Activated CD8-positive, alpha-beta memory T cell treated with anti-CD3 and anti-CD28 coated beads, Interleukin-2, amount 50 U/mL, for 24 hours (primary cell): ENCODE data around the gene FMNL1.
"Not testable (repeated sequence)": the region's sequence is repeated elsewhere in the genome, so short reads cannot be mapped to it uniquely, and the experiment has no call there.

ENCODE experiments used
- DNase-seq: peaks from one replicate; pipeline ENCODE4 v3.0.0-alpha.2; 2020; ENCODE audit errors: extremely low read depth

The FMNL1 gene

DNA sequence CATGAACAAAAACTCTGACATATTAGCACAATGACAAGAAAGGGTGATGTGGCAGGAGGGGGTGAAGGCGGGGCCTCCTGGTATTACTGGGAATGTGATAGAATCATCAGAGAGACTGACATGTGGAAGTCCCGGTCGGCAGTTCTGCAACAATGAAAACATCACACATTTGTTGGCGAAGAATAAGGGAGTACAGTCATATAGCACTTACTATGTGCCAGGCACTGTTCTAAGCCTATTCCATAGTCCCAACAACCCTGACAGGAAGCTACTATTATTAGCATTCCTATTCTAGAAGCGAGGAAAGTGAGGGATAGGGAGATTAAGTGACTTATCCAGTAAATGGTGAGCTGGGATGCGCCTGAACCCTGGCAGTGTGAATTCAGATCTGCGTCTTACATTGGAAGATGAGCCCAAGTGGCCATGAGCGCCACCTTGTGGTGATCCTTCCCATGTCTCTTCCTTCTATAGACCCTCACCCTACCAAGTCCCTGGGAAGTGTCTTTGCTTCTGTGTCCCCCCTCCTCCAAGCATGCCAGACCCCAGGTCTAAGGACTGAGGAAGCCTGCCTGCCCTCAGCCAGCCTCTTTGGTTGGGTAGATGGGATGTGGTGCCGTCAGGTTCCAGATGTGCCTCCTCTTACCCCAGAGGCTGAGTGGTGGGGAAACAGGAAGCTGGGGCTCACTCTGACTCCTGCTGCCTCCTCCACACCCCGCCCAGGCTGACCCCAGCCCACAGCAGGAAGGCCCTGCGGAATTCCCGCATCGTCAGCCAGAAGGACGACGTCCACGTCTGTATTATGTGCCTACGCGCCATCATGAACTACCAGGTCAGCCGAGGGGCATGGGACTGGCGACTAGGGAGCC lies 14.0 kb downstream of the FMNL1 start:
- no peak for DNase-seq

DNA sequence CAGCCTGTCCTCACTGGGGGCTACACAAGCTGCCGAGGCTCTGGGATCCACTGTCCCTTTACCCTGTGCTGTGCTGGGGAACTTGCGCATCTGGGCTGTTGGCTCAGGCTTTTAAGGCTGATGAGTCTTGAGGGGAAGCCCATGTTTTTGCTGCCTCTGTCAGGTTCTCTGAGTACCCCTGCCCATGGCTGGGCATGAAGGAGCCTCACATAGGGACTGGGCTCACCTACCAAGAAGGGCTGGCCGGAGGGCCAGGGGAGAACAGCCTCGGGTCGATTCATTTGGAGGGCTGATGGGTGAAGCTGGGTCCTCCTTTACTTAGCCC lies 14.6 kb downstream of the FMNL1 start:
- DNase-seq, result no peak

DNA sequence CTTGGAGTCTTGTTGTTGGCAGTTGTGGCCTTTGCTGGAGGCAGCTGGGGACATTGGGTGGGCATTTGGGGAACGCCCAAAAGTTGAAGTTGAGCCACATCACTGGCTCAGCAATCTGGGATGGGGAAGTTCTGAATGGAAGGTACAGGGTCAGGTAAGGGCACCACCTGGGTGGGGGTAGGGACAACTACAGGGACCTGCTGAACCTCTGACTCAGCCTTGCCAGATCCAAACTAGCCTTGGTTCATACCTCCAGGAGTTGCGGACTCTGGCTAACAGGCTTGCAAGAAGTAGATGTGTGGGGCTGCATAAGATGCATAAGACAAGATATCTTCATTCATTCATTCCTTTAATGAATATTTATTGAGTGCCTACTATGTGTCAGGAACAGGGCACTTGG lies 16.0 kb downstream of the FMNL1 start:
- no peak for DNase-seq

DNA sequence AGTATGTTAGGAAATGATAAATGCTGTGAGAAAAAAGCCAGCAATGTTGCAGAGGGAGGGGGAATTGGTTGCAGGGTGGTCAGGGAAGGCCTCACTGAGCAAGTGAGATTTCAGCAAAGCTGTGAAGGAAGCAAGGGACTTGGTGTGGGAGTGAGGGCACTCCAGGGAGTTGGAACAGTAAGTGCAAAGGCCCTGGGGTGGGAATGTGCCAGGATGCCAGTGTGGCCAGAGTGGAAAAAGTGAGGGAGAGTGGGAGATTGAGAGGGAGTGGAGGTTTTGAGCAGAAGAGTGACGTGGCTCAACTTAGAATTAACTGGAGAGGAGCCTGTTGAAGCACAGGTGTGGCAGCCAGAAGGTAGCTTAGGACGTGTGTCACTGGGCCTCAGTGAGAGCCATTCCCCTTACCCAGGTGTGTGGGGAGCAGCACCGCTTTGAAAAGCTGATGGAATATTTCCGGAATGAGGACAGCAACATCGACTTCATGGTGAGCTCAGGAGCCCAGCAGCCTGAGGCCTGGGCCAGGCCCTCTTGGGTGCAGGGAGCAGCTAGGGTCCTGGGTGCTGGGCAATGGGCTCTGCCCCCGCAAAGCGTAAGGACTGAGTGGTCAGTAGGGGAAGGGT lies 16.6 kb downstream of the FMNL1 start:
- DNase-seq, result no peak

DNA sequence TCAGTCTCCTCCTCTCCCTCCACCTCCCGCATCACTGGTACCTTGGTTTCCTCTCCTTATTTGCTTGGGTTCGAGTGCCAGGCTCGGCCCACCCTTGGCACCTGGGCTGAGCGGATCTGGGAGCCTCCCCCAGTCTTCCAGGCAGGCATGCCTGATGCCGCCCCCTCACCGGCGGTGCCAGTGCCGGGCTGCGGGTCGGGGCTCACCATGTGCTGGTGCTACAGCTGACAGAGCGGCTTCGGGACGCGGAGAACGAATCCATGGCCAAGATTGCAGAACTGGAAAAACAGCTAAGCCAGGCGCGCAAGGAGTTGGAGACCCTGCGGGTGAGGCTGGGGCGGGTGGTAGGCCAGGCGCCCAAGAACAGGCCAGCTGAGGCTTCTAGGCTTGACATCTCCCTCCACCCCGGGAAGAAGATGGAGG lies 19.2 kb downstream of the FMNL1 start:
- no peak for DNase-seq

DNA sequence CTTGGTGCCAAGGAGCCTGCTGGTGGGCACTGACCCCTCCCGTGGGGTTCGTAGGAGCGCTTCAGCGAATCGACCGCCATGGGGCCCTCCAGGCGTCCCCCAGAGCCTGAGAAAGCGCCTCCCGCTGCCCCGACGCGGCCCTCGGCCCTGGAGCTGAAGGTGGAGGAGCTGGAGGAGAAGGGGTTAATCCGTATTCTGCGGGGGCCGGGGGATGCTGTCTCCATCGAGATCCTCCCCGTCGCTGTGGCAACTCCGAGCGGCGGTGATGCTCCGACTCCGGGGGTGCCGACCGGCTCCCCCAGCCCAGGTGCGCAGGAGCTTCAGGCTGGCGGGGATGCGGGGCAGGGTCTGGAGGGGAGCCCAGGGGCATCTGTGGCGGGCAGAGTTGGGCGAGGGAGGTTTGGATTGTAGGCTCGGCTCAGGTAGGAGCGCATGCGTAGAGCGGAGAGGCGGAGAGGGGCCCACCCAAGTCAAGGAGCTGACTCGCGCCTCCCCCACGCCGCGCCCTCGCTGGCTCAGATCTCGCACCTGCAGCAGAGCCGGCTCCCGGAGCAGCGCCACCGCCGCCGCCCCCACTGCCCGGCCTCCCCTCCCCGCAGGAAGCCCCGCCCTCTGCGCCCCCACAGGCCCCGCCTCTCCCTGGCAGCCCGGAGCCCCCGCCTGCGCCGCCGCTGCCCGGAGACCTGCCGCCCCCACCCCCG lies 19.8 kb downstream of the FMNL1 start:
- no peak for DNase-seq

DNA sequence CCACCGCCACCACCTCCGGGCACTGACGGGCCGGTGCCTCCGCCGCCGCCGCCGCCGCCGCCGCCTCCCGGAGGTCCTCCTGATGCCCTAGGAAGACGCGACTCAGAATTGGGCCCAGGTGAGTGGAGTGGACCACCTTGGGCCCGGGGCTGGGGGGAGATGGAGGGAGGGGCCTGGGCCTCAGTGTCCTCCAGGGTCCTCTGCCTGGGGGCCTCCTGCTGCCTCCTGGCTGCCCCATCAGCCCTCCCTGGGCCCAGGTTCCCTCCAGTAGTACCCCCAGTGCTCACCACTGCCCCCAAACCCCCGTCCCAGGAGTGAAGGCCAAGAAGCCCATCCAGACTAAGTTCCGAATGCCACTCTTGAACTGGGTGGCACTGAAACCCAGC lies 20.3 kb downstream of the FMNL1 start:
- DNase-seq, result no peak

DNA sequence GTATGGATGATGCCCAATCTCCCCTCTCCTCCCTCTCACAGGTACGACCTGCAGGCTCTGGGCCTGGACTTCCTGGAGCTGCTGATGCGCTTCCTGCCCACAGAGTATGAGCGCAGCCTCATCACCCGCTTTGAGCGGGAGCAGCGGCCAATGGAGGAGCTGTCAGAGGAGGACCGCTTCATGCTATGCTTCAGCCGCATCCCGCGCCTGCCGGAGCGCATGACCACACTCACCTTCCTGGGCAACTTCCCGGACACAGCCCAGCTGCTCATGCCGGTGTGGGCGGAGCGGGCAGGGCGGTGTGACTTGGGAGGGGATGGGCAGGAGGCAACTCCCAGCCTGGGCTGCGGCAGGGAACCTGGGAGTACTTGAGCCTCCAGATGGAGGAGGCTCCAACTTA lies 22.1 kb downstream of the FMNL1 start:
- no peak for DNase-seq

DNA sequence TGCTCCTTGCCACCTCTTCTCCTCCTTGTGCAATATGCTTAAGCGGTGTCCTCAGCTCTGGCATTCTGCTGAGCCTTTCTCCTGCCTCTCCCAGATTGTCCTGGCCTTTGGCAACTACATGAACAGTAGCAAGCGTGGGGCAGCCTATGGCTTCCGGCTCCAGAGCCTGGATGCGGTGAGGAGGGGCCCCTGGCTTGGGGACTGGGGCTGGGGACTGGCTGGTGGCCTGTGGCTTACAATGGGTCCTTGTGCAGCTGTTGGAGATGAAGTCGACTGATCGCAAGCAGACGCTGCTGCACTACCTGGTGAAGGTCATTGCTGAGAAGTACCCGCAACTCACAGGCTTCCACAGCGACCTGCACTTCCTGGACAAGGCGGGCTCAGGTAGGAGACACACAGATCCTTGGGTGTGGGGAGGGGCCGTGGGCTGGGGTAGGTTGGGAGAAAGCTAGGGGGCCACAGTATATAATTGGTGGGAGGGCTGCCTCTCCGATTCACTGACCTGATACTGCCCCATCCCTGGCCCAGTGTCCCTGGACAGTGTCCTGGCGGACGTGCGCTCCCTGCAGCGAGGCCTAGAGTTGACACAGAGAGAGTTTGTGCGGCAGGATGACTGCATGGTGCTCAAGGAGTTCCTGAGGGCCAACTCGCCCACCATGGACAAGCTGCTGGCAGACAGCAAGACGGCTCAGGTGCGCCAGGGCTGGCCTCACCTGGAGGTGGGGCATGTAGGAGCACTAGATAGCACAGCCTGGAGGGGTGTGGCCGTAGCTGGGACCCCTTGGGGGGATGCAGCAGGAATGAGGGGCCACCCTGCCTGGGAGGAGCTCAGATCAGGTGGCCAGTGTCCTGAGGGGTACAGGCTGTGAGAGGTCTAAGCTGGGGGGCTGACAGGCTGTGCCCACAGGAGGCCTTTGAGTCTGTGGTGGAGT lies 23.3 kb downstream of the FMNL1 start:
- no peak for DNase-seq

DNA sequence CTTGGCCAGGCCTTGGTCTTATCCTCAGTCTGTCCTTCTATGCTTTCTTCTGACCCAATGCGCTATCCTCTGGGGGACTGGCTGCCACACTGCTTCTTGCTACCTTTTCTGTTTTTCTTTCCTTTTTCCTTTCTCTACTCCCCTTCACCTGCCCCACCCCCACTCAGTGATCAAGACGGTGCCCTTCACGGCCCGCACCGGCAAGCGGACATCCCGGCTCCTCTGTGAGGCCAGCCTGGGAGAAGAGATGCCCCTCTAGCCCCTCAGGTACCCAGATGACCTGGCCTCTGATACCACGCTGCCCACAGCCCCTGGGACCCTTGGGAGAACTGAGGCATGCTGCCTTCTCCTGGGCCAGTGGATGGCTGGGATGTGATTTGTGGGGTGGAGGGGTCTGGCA lies 24.7 kb downstream of the FMNL1 start:
- DNase-seq, result no peak

DNA sequence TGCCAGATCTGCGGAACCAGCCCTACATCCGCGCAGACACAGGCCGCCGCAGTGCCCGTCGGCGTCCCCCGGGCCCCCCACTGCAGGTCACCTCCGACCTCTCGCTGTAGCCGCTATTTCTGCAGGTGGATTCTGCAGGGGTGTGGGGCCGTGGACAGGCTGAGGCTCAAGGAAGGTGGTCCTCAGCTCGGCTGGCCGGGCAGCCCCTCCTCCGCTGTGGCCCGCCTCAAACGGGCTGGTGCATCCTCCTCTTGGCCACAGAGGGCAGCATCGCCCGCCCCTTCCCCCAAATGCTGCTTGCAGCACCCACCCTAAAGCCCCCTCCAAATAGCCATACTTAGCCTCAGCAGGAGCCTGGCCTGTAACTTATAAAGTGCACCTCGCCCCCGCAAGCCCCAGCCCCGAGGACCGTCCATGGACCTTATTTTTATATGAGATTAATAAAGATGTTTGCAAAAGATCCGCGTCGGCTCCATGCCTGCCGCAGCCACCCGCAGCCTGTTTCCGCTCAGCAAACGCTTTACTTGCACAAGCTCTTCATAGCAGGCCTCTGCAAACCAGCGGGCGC lies 25.3 kb downstream of the FMNL1 start:
- no peak for DNase-seq

DNA sequence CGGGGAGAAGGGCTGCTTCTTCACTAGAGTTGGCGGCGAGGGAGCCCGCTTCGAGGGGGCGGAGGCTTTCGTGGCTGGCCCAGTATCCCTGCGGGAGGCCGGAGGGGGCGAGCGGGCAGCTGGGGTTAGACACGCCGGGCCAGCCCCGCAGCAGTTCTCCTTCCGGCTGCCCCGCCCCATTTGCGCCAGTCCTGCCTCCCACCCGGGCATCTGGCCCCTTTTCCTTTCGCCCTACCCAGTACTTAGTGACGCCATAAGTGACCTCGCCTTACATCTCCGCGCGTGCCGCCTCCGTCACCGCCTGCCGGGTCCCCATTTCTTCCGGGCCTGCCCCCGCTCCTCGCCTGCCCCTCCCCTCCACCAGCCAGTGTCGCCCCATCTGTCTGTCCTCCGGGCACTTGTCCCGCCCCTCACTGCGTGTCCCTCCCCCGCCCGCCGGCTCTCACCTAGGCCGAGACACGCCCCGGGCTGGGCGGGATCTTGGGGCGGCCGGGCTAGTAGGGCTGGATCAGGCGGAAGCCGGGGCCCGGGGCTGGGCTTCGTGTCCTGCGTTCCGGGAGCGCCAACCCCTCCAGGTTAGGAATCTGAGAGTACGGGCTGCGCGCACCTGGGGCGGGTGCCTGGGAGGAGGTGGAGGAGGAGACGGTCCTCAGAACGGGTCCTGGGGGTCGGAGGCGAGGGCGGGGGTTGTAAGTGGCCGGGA lies 25.9 kb downstream of the FMNL1 start:
- peak; percentile 89 for DNase-seq

DNA sequence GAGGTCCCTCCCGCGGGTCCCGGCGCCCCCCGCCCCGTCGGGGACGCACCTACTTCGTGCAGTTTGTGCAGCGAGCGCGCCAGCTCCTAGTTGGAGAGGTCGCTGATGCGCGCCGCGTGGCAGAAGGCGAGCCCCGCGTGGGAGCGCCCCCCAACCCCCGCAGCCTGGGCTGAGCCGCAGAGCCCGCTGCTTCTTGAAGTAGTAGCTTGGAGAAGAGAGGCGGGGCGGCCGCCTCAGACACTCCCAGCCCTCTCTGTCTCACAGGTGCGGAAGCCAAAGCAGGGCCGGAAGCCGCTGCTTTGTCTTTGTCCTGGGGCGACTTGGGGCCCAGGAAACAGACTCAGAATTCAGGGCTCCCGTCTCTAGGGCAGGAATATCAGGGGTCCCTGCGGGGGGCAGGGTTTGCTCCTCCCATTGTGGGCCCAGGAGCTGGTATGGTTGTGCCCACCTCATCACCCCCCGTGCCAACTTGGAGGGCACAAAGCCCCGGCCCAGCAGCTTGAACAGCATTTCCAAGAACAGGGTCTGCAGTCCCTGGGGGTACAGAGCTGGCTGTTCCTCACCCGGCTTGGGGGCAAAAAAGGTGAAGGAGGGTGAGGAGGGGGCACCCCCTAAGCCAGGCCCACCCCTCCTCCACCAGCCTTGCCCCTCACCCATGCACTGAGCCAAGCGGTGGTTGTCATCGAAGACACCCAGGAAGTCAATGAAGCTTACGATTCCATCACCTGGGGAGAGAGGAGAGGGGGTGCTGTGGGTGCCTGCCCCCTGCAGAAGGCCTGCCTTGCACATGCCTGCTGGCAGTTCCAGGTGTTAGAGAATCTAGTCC lies 26.7 kb downstream of the FMNL1 start:
- DNase-seq, result no peak

DNA sequence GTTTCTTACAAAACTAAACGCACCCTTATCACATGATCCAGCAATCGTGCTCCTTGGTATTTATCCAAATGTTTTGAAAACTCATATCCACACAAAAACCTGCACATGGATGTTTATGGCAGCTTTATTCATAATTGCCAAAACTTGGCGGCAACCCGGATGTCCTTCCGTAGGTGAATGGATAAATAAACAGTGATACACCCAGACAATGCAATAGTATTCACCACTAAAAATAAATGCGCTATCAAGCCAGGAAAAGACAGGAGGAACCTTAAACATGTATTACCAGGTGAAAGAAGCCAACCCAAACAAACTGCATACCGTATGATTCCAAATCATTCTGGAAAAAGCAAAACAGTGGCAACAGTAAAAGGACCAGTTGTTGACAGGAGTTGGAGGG lies 30.2 kb downstream of the FMNL1 start:
- no peak for DNase-seq

DNA sequence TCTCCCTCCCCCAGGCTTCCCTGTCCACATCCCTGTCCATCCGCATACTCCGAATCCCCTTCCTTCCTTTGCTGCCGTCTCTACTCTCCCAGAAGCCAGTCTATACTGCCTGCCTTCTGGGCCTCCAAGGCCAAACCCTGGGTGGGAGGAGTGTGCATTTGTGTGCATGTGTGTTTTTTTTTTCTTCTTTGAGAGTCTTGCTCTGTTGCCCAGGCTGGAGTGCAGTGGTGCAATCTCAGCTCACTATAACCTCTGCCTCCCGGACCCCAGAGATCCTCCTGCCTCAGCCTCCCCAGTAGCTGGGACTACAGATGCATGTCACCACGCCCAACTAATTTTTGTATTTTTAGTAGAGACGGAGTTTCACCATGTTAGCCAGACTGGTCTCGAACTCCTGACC lies 31.6 kb downstream of the FMNL1 start:
- DNase-seq, result not testable (repeated sequence)

DNA sequence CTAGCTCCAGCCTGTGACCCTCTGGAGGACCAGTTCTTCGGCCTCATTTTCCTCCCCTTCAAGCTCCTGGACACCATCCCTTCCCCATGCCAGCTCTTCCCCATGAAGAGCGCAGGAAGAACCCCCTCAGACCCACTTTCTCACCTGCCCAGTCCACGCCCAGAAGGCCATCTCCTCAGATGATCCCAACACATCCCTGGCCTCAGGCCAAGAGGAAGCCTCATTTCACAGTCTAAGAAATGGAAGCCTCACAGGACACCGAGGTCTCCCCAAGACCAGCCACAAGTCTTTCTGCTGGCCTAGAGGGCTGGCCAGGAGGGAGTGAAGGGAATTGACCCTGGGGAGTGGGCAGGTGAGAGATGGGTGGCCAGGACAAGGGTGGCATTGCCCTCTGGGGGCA lies 32.2 kb downstream of the FMNL1 start:
- no peak for DNase-seq

DNA sequence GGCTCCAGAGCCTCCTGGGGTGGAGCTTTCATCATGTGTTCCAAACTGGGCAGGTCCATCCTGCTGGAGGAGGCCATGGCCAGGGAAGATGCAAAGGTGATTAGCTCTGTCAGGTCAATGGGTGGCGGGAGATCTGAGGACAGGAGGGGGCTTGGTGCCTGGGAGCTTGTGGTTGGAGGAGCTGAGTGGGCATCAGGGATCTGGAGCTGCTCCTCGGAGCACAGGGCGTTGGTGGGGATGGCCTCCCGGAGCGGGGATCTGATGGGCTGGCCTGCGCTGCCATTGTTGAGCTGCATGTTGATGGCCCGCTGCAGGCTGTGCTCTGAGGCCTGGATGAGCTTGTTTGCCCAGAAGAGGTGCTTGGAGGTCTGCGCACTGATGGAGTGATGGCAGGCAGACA lies 33.7 kb downstream of the FMNL1 start:
- DNase-seq, result no peak

DNA sequence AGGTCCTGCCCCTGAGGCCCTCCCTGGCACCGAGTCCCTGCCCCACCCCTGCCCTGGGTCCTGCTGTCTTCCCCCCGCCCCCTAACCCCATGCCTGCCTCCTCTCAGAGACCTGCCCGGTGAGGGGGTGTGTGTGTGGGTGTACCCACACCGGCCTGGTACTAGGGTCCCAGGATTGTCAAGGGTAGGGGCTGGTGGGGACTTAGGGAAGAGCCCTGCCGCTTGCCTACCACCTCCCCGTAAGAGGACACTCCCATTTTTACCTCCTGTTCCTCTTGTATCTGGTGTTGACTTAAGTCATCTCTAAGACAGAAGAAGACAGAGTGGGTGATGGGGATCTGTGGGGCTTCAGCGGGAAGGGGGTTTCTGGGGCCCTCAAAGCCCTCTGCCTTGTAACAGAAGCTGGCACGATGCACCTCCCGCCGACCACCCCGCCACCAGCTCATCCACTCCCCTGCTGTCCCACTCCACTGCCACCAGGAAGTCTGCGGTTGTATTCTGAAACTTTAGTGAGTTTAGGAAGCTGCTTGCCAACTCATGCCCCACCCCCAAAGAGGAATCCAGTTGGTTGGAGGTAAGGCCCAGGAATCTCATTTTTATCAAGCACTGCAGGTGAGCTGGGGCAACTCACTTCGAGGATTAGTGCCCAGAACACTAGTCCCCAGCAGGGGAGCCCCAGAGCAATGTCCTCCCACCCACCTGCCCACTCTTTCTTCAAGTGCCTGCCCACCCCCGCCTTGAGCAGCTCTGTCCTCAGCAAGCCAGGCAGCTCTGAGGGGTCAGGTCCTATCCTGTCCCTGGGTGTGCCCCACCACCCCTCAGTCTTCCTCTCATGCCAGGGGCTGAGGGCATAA lies 34.7 kb downstream of the FMNL1 start:
- DNase-seq, result no peak

DNA sequence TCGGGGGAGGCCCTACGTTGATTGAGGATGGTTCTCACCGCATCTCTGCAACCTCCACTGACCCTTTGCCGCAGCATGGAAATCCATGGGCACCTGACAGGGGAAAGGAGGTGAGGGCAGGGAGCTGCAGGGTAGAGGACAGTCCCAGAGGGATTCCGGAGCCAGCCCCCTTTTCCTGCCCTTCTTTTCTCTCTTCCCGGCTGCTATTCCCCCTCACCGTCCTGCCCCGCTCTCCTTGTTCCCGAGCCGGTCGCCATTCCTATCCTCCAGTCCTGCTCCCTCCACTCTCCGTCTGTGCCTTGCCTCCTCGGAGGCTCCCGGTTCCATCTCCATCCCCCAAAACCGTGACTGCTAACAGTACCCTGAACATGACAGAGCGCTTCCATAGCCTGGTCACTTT lies 35.4 kb downstream of the FMNL1 start:
- DNase-seq, result no peak
